HG02610 (cell line): ENCODE results near the gene NEGR1.

Experiments used
- ATAC-seq: cut with Tn5 transposase; IDR thresholded peaks from one replicate; pipeline ENCODE4 v1.9.1; 2021; ENCODE audit warnings: mild to moderate bottlenecking, moderate library complexity; ENCODE audit not compliant: unreplicated experiment

The NEGR1 gene

DNA sequence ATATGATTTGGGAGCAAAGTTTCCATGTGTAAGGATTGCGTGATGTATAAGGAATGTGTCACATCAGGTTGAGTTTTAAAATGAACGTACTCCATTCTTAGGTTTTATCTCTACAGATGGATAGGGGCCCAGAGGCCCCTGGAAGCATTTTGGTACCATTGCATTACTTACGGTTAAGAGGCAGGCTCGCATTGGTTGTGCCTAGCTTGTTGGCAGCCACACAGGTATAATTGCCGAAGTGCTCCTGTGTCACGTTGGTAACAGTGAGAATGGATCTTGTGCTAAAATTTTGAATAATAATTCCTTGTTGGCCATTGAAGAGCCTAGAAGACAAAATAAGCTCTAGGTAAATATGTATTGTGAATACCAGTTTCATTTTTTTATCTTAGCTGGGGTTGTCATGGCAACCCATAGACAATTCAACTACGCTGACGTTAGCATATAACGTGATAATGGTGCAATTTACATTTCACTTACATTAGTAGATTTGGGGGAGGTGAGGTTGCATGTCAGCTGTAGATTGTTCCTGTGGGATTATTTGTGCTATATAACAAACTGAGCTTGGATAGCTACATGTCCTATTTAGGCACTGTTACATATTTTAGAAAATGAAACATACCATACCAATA is 689.6 kb downstream of the NEGR1 start:
- no peak for ATAC-seq

DNA sequence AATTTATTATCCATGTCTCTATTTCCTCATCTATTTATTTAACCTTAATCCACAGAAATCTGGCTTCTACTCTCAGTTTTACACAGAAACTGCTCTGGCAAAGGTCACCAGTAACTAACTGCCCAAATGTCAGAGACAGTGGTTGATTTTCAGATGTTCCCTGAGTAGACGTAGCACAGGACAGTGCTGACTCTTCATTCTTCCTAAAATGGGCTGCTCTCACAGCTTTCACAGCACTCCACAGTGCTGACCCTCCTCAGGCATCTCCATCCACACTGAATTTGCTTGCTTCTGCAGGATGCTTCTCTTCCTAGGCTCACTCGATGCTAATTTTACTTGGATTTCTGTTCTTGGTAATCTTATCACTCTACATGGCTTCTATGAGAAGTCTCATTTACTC is 693.3 kb downstream of the NEGR1 start:
- ATAC-seq, result no peak

DNA sequence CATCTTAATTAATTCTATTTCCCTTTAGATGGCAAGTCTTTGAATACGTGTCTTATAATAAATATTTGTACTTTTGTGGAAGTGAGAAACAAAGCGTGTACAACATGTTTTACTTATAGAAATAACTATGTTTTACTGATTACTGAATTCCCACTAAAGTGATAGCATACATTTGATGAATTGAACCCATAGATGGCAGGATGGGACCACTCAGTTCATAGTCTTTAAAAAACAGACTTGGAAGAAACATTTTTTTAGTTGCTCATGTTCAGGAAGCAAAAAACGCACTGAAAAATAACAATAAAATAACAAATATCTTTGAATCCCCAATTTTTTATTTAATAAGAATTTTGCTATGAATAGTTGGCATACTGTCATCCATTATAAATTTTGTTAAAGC is 694.4 kb downstream of the NEGR1 start:
- ATAC-seq, result no peak

DNA sequence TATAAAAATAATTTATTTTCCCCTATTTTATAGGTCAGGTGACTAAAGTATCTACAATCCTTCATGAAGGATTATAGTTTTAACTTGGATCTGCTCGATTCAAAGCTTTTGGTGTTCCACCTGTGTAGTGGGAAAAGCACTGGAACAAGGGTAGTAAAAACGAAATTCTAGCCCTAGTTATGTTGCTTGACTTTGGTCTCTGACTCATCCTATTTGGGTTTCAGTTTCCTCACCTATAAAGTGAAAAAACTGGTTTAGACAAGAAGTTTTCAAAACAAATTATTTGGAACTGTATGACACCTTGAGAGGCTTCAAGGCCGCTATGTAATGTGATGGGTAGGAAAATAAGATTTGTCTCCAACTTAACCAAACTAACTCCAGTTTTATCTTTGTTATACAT is 696.3 kb downstream of the NEGR1 start:
- peak; percentile 77 for ATAC-seq

DNA sequence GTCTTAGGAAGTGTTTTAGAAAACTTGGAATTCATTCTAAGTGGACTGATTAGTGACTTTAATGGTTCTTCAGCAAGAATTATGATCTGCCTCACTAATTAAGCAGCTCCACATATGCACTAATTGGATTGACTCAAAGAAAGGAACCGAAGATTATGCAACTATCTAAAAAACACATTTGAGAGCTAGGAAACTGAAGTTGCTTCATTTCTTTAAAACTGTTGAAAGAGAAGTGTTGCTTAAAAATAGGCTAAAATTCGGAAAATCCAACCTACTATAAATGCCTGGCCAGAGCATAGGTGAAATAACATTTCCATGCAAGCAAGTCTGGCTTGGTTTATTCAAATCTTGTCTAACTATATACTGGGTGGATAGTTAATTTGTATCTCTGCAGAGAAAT is 698.6 kb downstream of the NEGR1 start:
- no peak for ATAC-seq

DNA sequence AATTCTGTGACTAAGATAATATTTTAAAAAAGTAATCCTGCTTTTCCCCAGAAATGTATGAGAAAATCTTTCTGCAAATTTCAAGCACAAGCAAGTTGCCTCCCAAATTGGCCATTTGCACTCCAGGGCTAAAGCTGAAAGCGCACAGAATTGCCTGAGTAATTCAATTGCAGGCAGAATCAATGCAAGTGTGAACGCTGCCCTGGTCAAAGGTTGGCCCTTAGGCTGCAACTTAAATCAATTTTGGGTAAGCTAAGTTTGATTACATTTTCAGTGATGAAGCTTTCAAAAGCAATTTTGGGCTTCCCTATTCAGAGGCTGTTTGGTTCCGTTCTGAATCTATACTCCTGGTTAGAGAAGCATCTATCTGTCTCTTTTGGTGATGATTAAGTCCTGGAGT is 699.7 kb downstream of the NEGR1 start:
- ATAC-seq, result no peak

DNA sequence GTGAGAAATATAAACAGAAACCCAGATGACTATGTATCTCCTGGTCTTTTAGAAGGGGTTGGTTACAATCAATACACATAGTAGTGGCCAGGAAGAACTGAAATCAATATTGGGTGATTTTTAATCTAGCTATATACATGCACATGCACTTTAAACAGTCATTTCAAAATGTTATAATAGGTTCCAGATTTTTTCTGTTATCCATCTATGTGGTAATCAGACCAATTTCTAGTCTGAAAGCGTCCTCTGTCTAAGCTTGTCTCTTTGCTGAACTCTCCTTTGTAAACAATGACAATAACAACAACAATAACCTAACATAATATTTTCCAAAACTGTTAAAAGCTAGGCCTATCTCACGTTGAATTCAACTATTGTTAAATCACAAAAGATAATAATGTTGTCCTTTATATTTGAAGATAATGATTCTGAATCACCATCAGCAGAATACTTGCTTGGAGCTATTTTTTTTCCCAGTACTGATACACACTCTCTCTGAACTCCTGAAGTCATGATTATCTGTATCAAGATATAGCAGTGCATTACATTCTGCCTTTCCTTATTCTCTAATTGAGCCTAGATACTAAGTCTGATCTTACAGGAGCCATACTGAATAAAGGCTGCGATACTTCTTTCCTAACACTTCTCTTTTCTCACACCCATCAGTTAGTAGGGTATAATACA is 704.7 kb downstream of the NEGR1 start:
- no peak for ATAC-seq

DNA sequence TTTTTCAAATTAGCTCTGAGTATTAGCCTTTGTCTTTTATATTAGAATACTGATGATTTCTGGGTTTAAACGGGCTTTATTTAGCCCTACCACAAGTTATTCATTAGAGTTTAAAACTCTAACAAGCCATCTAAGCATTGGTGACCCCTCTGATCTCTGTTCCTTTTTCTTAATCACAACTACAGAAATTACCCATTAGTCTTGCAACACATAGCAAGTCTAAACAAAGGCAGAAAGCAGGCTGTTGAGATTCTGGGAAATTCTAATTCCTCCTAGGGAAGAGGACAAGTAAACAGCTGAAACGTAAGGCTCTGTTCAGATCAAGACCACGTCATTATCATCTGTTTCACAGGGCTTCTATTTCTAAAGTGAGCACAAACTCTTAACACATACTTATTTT is 710.3 kb downstream of the NEGR1 start:
- ATAC-seq, result no peak

DNA sequence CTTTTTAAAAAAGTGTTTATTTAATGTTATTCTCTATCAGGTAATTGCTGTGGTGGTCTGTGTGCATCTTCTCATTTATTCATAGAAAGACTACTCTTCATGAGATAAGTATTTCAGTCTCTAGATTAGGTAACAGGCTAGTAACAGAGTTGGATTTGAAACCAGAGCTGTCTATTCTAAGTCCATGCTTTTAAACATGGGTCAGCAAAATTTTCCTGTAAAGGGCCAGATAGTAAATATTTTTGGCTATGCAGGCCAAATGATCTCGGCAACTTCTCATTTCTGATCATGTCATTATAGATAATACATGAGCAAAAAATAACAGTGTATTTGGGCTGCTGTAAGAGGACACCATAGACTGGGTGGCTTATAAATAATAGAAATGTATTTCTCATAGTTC is 715.9 kb downstream of the NEGR1 start:
- ATAC-seq, result no peak

DNA sequence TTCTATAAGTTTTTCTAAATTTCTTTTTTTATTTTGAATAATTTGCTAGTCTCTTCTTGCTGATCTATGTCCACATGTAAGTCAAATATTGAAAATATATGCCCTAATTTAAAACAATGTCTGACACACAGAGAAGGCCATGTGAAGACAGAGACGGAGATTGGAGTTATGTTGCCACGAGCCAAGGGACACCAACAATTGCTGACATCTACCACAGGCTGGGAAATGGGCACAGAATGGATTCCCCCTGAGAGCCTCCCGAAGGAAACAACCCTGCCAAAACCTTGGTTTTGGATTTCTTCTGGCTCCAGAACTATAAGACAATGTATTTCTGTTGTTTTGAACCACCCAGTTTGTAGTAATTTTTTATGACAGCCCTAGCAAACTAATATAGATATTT is 716.5 kb downstream of the NEGR1 start:
- no peak for ATAC-seq

DNA sequence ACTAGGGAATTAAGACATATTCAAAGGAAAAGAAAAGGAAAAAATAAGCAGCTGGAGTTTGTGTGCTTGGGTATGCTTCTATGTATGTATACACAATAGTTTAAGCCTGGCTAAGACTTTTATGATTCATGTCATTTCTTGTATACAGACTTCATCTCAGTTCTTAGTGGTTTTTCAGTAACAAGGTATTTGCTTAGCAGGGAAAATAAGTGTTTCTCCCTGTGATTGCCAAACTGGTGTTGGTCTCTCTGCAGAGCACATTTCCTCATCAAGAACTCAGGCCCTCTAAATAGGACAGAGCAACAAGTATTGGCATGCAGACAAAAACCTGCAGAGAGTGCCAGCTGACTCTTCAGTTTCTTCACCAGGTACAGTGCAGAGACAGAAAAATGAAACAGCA is 717.1 kb downstream of the NEGR1 start:
- ATAC-seq, result no peak

DNA sequence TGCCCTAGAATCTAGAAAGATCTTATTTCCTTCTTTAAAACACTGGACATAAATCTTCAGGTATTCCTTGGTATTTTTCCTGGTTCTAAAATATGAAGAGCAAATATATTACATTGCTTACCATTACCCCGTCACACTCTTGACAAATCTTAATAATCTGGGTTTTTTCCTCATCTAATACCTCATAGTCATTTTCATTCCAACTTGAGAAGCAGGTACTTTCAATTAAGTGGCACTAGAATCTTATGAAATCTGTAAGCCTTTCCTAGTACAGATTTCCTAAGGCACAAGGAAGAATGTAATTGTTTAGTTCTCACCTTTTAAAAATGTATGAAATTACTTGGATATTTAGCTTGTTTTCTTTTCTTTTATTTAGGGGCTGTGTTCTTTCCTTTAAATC is 720.0 kb downstream of the NEGR1 start:
- ATAC-seq, result no peak

DNA sequence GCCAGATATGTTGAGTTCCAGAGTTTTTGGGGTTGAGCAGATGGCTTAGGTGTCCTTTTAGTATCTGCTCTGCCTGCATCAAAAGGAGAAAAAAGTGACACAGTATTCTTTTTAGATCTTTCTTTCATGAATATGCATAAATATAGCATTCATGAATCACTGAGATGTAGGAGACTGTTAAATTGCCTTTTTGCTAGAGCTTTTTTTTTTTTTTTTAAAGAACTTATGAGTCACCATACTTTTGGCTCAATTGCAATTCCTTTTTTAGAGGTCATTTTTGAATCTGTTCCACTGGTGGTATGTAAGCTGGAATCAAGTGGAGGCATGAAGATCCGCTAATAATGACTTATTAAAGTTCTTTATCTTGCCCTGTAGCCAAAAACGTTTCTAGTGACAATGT is 720.6 kb downstream of the NEGR1 start:
- no peak for ATAC-seq

DNA sequence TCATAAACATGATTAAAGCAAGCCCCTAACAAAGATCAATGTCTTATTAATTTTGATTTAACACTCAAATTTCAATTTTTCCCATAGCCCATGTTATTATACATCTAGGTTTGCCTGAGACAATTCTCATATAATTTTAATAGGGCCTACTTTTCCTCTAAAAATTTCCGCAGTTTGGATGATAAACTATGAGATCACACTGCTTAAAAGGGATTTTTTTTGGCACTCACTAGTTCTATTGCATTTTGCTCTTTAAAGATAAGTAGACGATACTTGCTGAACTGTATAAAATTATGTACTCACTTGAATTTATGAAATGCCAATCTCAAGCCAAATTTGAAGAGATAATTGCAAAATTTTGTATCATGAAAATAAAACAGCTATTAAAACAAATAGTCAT is 721.1 kb downstream of the NEGR1 start:
- no peak for ATAC-seq

DNA sequence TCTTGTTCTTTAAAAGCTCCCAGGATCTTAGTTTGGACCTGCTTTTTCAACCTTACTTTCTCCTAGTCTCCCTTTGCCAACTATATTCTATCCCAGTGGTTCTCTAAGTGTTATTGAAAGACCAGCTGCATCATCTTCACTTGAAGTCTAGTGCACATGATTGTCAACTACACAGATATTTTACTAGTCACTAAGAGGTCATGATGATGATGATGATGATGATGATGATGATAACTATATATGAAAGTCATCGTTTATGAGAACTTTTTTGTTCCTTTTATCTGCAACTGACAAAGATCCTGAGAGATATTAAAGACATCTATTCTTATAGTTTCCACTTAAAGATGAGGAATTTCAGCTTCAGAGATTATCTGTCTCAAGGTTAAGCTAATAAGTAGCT is 722.5 kb downstream of the NEGR1 start:
- ATAC-seq, result no peak

DNA sequence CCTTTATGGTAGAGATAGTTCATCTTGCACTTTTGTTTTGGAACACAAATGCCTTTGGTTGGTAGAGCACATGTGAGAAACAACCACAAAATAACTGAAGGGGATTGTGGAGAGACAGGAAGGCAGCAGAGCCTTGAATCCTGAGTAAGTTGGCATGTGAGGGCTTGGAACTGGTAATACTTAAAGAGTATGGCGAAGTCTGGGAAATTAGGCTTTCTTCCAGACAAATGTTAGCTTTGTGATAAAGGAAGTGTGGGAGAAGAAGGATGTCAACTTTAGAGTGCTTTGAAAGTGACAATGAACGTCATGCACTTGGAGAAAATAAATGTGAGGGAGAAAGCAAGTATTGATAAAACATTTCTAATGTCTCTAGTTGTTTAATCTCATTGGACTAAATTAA is 725.2 kb downstream of the NEGR1 start:
- no peak for ATAC-seq

DNA sequence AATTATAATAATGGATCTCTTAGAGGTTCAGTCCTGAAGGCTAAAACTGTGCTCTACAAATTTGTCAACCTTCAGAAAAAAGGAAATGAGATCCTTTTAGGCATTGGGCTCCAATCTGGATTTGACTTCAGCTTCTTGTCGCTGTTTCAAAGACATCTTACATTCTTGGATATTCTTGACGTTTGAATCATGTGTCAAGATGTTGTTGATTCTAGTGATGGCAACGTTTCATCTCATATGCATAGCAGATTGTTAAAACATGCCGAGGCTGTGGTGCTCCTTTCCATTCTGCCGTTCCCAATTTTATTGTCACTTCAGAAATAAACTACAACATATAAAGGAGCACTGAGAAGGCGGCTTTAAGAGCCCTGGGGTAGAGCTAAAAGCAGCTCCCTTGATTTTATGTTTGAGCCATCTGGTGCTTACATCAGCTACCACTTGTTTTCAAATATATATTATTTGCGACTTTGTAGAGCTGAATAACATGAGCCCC is 733.9 kb downstream of the NEGR1 start:
- no peak for ATAC-seq

DNA sequence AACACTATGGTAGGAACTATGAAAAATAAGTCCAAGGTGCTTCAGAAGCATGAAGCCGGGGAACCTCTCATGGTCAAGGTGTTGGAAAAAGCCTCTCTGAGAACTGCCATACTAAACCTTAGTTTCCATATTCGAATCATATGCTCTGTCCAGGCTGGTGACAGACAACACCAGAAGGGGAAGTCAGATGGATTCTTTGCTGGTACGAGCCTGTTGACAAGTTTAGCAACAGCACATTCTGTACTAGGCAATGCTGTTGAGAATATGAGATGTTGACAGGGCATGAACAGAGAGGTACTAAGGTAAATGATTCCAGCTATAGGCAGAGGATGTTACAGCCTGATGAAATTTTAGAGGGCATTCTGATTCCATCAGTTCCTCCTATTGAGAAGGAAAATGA is 740.2 kb downstream of the NEGR1 start:
- ATAC-seq, result no peak

DNA sequence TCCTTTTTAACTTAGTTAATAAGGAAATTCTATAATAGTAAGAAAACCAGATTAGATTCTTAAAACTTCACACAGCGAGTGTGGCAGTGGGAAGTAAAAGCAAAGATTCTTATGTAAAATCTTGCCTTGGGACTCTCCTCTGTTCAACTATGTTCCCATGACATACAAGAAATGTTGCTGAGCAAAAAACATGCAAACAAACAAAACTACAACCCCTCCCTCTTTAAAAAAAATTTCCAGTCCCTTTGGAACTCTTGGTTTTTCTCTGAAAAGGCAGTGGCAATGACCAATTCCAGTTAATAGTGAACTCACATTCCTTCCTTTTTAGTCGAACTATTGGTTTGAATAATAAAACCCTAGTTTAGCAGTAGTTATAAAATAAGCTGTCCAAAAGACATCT is 748.4 kb downstream of the NEGR1 start:
- no peak for ATAC-seq

DNA sequence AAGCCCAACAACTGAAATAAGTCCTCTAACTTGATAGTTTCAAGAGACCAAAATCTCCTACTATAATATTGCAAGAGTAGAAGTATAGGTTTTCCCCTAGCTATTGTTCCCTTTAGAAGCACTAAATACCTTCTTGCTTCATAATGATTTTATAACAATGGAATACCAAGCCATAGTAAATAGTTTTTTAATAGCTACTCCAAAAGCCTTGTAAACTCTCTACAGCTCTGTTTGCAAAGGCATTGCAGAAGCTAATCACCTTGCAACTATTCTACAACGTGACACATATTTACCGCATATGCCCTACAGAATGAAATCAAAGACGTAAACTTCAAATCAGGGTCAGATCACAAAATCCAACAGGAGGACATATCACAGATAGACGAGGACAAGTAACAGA is 750.0 kb downstream of the NEGR1 start:
- ATAC-seq, result no peak

DNA sequence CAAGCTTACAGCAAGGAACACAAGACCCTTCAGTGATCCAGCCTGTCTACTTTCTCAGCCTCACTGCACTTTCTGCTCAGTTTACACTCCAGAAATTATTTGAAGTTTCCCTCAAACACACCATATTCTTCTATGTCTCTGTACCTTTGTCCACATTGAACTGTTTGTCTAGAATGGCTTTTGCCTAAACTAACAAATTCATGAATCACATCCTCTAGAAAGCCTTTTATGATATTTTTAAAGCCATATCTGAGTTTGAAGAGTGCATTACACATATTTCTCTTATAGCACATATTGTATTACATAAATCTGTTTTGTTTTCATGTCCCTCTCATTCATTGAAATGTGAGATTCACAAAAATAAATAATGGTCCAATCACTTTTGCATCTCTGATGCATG is 755.5 kb downstream of the NEGR1 start:
- no peak for ATAC-seq

DNA sequence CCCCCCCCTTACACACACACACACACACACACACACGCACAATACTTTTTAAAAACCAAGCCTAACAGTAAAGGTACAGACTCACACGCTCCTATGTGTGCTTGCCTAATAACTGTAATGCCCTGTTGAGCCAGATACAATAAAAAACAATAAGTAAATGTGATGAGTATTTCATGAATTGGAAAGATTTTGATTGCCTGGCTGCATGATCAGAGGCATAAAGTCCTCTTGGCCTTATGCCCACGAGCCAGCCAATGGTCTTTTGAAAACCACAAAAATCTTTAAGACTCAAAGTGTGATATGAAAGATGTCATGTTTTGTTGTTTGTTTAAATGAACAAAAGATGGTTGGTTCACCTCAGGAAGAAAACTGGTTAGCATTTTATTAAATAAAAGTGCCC is 759.6 kb downstream of the NEGR1 start:
- no peak for ATAC-seq
